Endothelial cell of umbilical vein (primary cell): ENCODE data around the gene RNF125.

ENCODE experiments used
- EZH2 ChIP-seq: IDR thresholded peaks from 2 replicates; pipeline ENCODE4 v1.6.1; 2012; ENCODE audit warnings: borderline replicate concordance, low read depth, mild to moderate bottlenecking, moderate library complexity, low read length, inconsistent platforms; ENCODE audit not compliant: severe bottlenecking
- FOS ChIP-seq: IDR thresholded peaks from 2 replicates; pipeline ENCODE4 v1.6.1; 2011; ENCODE audit warnings: mild to moderate bottlenecking, low read length, moderate library complexity, borderline replicate concordance; ENCODE audit not compliant: insufficient read depth
- GATA2 ChIP-seq: IDR thresholded peaks from 2 replicates; pipeline ENCODE4 v1.7.0; 2011; ENCODE audit warnings: low read depth, mild to moderate bottlenecking, moderate library complexity, mixed read lengths, low read length; ENCODE audit not compliant: insufficient read length, insufficient read depth
- JUN ChIP-seq: IDR thresholded peaks from 2 replicates; pipeline ENCODE4 v1.6.1; 2011; ENCODE audit warnings: borderline replicate concordance, low read depth; ENCODE audit not compliant: insufficient read length, insufficient read depth
- MAX ChIP-seq: IDR thresholded peaks from 2 replicates; pipeline ENCODE4 v1.6.1; 2011; ENCODE audit not compliant: insufficient read depth, insufficient read length
- POLR2A ChIP-seq: IDR thresholded peaks from 2 replicates; pipeline ENCODE4 v1.6.1; 2012; ENCODE audit warnings: low read depth, mild to moderate bottlenecking, control low read depth, low read length
- POLR2AphosphoS5 ChIP-seq: IDR thresholded peaks from 2 replicates; pipeline ENCODE4 v1.6.1; 2012; ENCODE audit warnings: low read depth, mild to moderate bottlenecking, control low read depth, low read length, moderate library complexity; ENCODE audit not compliant: insufficient read depth
- TF ChIP-seq, protein P1 (sequence below), 2 donors: IDR thresholded peaks; 1 replicate in 1 of 2; 2 replicates in 1 of 2; pipeline ENCODE4 v1.5.1; 2011; ENCODE audit warnings: low read length in 2 of 2, mild to moderate bottlenecking in 2 of 2, moderate library complexity in 2 of 2, control low read depth in 1 of 2, inconsistent platforms in 1 of 2, low read depth in 1 of 2; ENCODE audit not compliant: insufficient read depth in 1 of 2; ENCODE audit errors: extremely low read depth in 1 of 2

DNA sequence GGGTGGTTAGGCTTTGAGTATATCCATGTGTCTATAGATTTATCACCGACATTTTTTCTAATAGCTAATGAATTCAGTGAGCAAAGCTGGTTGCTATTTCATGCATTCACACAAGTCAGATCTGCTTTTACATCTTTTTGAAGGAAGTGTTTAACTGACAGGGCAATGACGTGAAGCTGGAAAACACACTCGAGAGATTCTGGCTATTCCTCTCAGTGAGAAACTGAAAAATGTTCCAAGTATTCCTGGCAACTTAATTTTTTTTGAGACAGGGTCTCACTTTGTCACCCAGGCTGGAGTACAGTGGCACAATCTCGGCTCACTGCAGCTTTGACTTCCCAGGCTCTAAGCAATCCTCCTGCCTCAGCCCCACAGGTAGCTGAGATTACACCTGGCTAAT, 94.2 kb downstream of the RNF125 start:
- no peak for TF ChIP-seq JUN
- TF ChIP-seq, protein P1, sequence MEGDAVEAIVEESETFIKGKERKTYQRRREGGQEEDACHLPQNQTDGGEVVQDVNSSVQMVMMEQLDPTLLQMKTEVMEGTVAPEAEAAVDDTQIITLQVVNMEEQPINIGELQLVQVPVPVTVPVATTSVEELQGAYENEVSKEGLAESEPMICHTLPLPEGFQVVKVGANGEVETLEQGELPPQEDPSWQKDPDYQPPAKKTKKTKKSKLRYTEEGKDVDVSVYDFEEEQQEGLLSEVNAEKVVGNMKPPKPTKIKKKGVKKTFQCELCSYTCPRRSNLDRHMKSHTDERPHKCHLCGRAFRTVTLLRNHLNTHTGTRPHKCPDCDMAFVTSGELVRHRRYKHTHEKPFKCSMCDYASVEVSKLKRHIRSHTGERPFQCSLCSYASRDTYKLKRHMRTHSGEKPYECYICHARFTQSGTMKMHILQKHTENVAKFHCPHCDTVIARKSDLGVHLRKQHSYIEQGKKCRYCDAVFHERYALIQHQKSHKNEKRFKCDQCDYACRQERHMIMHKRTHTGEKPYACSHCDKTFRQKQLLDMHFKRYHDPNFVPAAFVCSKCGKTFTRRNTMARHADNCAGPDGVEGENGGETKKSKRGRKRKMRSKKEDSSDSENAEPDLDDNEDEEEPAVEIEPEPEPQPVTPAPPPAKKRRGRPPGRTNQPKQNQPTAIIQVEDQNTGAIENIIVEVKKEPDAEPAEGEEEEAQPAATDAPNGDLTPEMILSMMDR (IDR thresholded peaks at IDR 0.05; ENCODE audit: extremely low read depth in 1 of 2, insufficient read depth in 1 of 2, low read depth in 1 of 2, low read length in 2 of 2), result no peak
- TF ChIP-seq EZH2, result no peak
- TF ChIP-seq POLR2A, result no peak
- TF ChIP-seq MAX, result no peak
- no peak for TF ChIP-seq POLR2AphosphoS5
- no peak for TF ChIP-seq FOS
- TF ChIP-seq GATA2, result no peak
